Liver (tissue), 3 donors: Measurements from ENCODE around the gene TAS2R43.
"Not testable (repeated sequence)": the region's sequence is repeated elsewhere in the genome, so short reads cannot be mapped to it uniquely, and the experiment has no call there.

Source experiments
- ATF3 ChIP-seq: IDR thresholded peaks from 2 replicates; pipeline ENCODE4 v1.6.1; 2016; ENCODE audit warnings: antibody characterized with exemption
- CTCF ChIP-seq: fragments of 150-350 bp; IDR thresholded peaks from 2 replicates; pipeline ENCODE4 v1.5.1; 2017; ENCODE audit warnings: improper control_type of control experiment, low read depth, low read length; ENCODE audit not compliant: missing input control
- EGR1 ChIP-seq, 2 donors: IDR thresholded peaks; 2 replicates each; pipeline ENCODE4 v1.6.1; 2016 to 2018; ENCODE audit warnings: antibody characterized with exemption in 2 of 2, low read depth in 2 of 2
- FOXA1 ChIP-seq: IDR thresholded peaks from 2 replicates; pipeline ENCODE4 v1.6.1; 2016; ENCODE audit warnings: antibody characterized with exemption
- GABPA ChIP-seq, 2 donors: IDR thresholded peaks in 1 of 2; conservative IDR thresholded peaks in 1 of 2; 2 replicates each; pipeline ENCODE4 v1.6.1; 2016; ENCODE audit warnings: antibody characterized with exemption in 2 of 2, mild to moderate bottlenecking in 1 of 2, moderate library complexity in 1 of 2
- HNF4A ChIP-seq, 2 donors: conservative IDR thresholded peaks; 2 replicates each; pipeline ENCODE4 v1.6.1; 2016; ENCODE audit warnings: antibody characterized with exemption in 2 of 2, mild to moderate bottlenecking in 2 of 2
- JUND ChIP-seq, 2 donors: IDR thresholded peaks; 2 replicates each; pipeline ENCODE4 v1.6.1; 2016; ENCODE audit warnings: antibody characterized with exemption in 2 of 2
- RAD21 ChIP-seq, 2 donors: IDR thresholded peaks; 2 replicates each; pipeline ENCODE4 v1.6.1; 2016; ENCODE audit warnings: antibody characterized with exemption in 2 of 2, mild to moderate bottlenecking in 2 of 2
- REST ChIP-seq: IDR thresholded peaks from 2 replicates; pipeline ENCODE4 v1.6.1; 2016; ENCODE audit warnings: antibody characterized with exemption, mild to moderate bottlenecking
- SP1 ChIP-seq: IDR thresholded peaks from 2 replicates; pipeline ENCODE4 v1.6.1; 2018; ENCODE audit warnings: antibody characterized with exemption, mild to moderate bottlenecking
- TAF1 ChIP-seq: conservative IDR thresholded peaks from 2 replicates; pipeline ENCODE4 v1.6.1; 2016; ENCODE audit warnings: antibody characterized with exemption, mild to moderate bottlenecking
- YY1 ChIP-seq: IDR thresholded peaks from 2 replicates; pipeline ENCODE4 v1.6.1; 2016; ENCODE audit warnings: antibody characterized with exemption, mild to moderate bottlenecking
- donor health status: healthy.
- donor health status: healthy.

- TF ChIP-seq SP1; CTCF; GABPA (IDR thresholded peaks at IDR 0.05 in 1 of 2, conservative IDR thresholded peaks at IDR 0.05 in 1 of 2); TAF1; ATF3; REST; YY1; JUND (IDR thresholded peaks at IDR 0.05); FOXA1; EGR1 (IDR thresholded peaks at IDR 0.05; ENCODE audit: low read depth in 2 of 2); RAD21 (IDR thresholded peaks at IDR 0.05); HNF4A (conservative IDR thresholded peaks at IDR 0.05): not testable (repeated sequence)
Measured at GRCh38 chr12:11114130-11114529, 22.0 kb upstream of the TAS2R43 start.
